Liver (tissue), 9 donors: ENCODE results near the gene IGFL1. TPM values are rescaled to one million over a fixed set of nuclear protein-coding genes. Genes with fewer than 3 reads are reported as not detected.

Experiments used
- DNase-seq: peaks from one replicate; pipeline ENCODE4 v3.0.0-alpha.2; 2017; ENCODE audit warnings: low spot score
- H3K27ac ChIP-seq, 2 donors: one replicate each; pipeline ENCODE4 v1.7.0; 2013; ENCODE audit warnings: inconsistent platforms in 2 of 2, low read length in 2 of 2, control low read depth in 1 of 2, low read depth in 1 of 2, mild to moderate bottlenecking in 1 of 2
- H3K27me3 ChIP-seq, 4 donors: one replicate each; pipeline versions ENCODE4 v1.6.1 to v1.7.0; 2013; ENCODE audit warnings: low read length in 3 of 4, inconsistent platforms in 1 of 4, mild to moderate bottlenecking in 1 of 4, moderate library complexity in 1 of 4; ENCODE audit not compliant: control insufficient read depth in 4 of 4, insufficient read depth in 4 of 4
- H3K36me3 ChIP-seq, 4 donors: one replicate each; pipeline versions ENCODE4 v1.6.1 to v1.7.0; 2013; ENCODE audit warnings: low read length in 3 of 4, mild to moderate bottlenecking in 3 of 4, low read depth in 1 of 4, moderate library complexity in 1 of 4; ENCODE audit not compliant: control insufficient read depth in 4 of 4, insufficient read depth in 3 of 4
- H3K4me1 ChIP-seq, 4 donors: one replicate each; pipeline versions ENCODE4 v1.6.1 to v1.7.0; 2013; ENCODE audit warnings: low read length in 3 of 4, mild to moderate bottlenecking in 3 of 4, moderate library complexity in 1 of 4; ENCODE audit not compliant: control insufficient read depth in 4 of 4, insufficient read depth in 4 of 4
- H3K4me3 ChIP-seq, 3 donors: one replicate each; pipeline versions ENCODE4 v1.6.1 to v1.7.0; 2013; ENCODE audit warnings: low read length in 3 of 3, control low read depth in 1 of 3, low read depth in 1 of 3, mild to moderate bottlenecking in 1 of 3
- H3K9ac ChIP-seq, 2 donors: one replicate each; pipeline ENCODE4 v1.7.0; 2013; ENCODE audit warnings: low read length in 2 of 2, mild to moderate bottlenecking in 2 of 2, moderate library complexity in 2 of 2, control low read depth in 1 of 2, low read depth in 1 of 2
- H3K9me3 ChIP-seq, 4 donors: one replicate each; pipeline versions ENCODE4 v1.6.1 to v1.7.0; 2013; ENCODE audit warnings: low read length in 3 of 4; ENCODE audit not compliant: control insufficient read depth in 4 of 4
- ATF3 ChIP-seq: IDR thresholded peaks from 2 replicates; pipeline ENCODE4 v1.6.1; 2016; ENCODE audit warnings: antibody characterized with exemption
- EGR1 ChIP-seq, 2 donors: IDR thresholded peaks; 2 replicates each; pipeline ENCODE4 v1.6.1; 2016 to 2018; ENCODE audit warnings: antibody characterized with exemption in 2 of 2, low read depth in 2 of 2
- REST ChIP-seq: IDR thresholded peaks from 2 replicates; pipeline ENCODE4 v1.6.1; 2016; ENCODE audit warnings: antibody characterized with exemption, mild to moderate bottlenecking
- TAF1 ChIP-seq: conservative IDR thresholded peaks from 2 replicates; pipeline ENCODE4 v1.6.1; 2016; ENCODE audit warnings: antibody characterized with exemption, mild to moderate bottlenecking
- ZBTB33 ChIP-seq: IDR thresholded peaks from 2 replicates; pipeline ENCODE4 v1.6.1; 2016; ENCODE audit warnings: antibody characterized with exemption
- WGBS: extraction: QIAGEN DNeasy Blood & Tissue Kit; methylation state at CpG from one replicate; pipeline ENCODE4 v1.1.7; 2013; 5-methylcytosine and 5-hydroxymethylcytosine counted together
- polyA plus RNA-seq, 2 donors: library from polyadenylated mRNA; stranded (reverse) in 1 of 2; unstranded in 1 of 2; fragments of 200-250 nt in 1 of 2; fragments of >200 nt in 1 of 2; fragmentation: Nextera tagmentation in 1 of 2; extraction: Ambion mirVana in 1 of 2; gene quantifications; one replicate each; pipeline versions ENCODE4 v1.2.1 to v1.2.3, GENCODE V29; 2013 to 2015
- total RNA-seq, 2 donors: library from RNA; depleted of rRNA; stranded (reverse); fragments of >200 nt; gene quantifications; one replicate each; pipeline ENCODE4 v1.2.3, GENCODE V29; 2014
- donor health status: healthy.
- donor health status: healthy.
- donor health status: healthy.
- donor health status: healthy.
- donor health status: healthy.

Gene IGFL1
- total and polyA plus RNA-seq, 4 donors = not detected

GRCh38 chr19:46269101-46269500, 39.6 kb downstream of the IGFL1 start:
- Histone ChIP-seq H3K27ac (no peak overlapping the region), H3K36me3 (no peaks in the 10 kb centered on the region), H3K4me3 (no peak overlapping the region), H3K9ac (no peak overlapping the region), H3K9me3 (no peaks in the 10 kb centered on the region), H3K4me1 (no peaks in the 10 kb centered on the region), H3K27me3 (peaks cover 0 to 3% (median 0%) of the 10 kb centered on the region in 4 donors)
- TF ChIP-seq TAF1 (no peak), ZBTB33 (no peak)
- 78% methylated on average over 7 of the region's 7 CpGs for WGBS
- no peak for DNase-seq

- 35% methylated on average over 17 of the region's 17 CpGs for WGBS
Measured at GRCh38 chr19:46270521-46271256, 41.1 kb downstream of the IGFL1 start.

More at GRCh38 chr19:46270521-46271256, 41.1 kb downstream of the IGFL1 start:
- Histone ChIP-seq H3K36me3 (no peaks in the 10 kb centered on the region), H3K4me3 (no peak overlapping the region), H3K27ac (no peak overlapping the region), H3K9me3 (no peaks in the 10 kb centered on the region), H3K4me1 (no peaks in the 10 kb centered on the region), H3K9ac (no peak overlapping the region), H3K27me3 (peaks cover 0 to 3% (median 0%) of the 10 kb centered on the region in 4 donors)
- TF ChIP-seq EGR1 (IDR thresholded peaks at IDR 0.05; ENCODE audit: low read depth in 2 of 2) (no peak), REST (no peak), ATF3 (no peak), TAF1 (no peak)
- DNase-seq = no peak
